A673 (cell line): ENCODE data around the gene STUM. TPM values are rescaled to one million over a fixed set of nuclear protein-coding genes. Genes with fewer than 3 reads are reported as not detected.

Experiments
- BruUV-seq: library from RNA; stranded (reverse); fragments of 400-500 nt; replicated peaks from 2 replicates; lab custom pipeline; 2021; lab: Mats Ljungman, UMichigan
- CTCF ChIA-PET: fragments of 300-600 bp; sonication (Branson Sonifier 250); formaldehyde crosslinking; loops from one replicate; lab custom pipeline; 2022; ENCODE audit warnings: antibody characterized with exemption; lab: Charles Lee
- POLR2A ChIA-PET: fragments of 300-600 bp; sonication (Branson Sonifier 250); formaldehyde crosslinking; loops from one replicate; lab custom pipeline; 2022; ENCODE audit warnings: antibody characterized with exemption; ENCODE audit not compliant: low non-redundant PET; lab: Charles Lee
- DNase-seq: peaks from one replicate; pipeline ENCODE4 v3.0.0-alpha.2; 2015; ENCODE audit warnings: low spot score
- H3K27ac ChIP-seq: fragments of 200-600 bp; sonication (generic); 2 replicates; pipeline ENCODE4 v1.5.1; 2016; ENCODE audit warnings: mixed run types, low read depth, mild to moderate bottlenecking, mixed read lengths, antibody characterized with exemption, low read length; ENCODE audit not compliant: poor library complexity, severe bottlenecking
- H3K27me3 ChIP-seq: fragments of 200-600 bp; sonication (generic); replicated peaks from 2 replicates; pipeline ENCODE4 v1.6.1; 2017; ENCODE audit warnings: mixed run types, low read depth, mild to moderate bottlenecking, mixed read lengths, antibody characterized with exemption, low read length; ENCODE audit not compliant: insufficient read depth, poor library complexity
- H3K36me3 ChIP-seq: fragments of 200-600 bp; sonication (generic); 2 replicates; pipeline ENCODE4 v1.6.1; 2016; ENCODE audit warnings: mixed run types, mild to moderate bottlenecking, mixed read lengths, antibody characterized with exemption, low read length; ENCODE audit not compliant: insufficient read depth, poor library complexity, severe bottlenecking
- H3K4me1 ChIP-seq: fragments of 200-600 bp; sonication (generic); 2 replicates; pipeline ENCODE4 v1.6.1; 2017; ENCODE audit warnings: mixed run types, mild to moderate bottlenecking, mixed read lengths, antibody characterized with exemption, low read length; ENCODE audit not compliant: insufficient read depth, poor library complexity, severe bottlenecking
- H3K4me3 ChIP-seq: fragments of 200-600 bp; sonication (generic); 2 replicates; pipeline ENCODE4 v1.5.1; 2016; ENCODE audit warnings: low read depth, mixed run types, mild to moderate bottlenecking, mixed read lengths, low read length; ENCODE audit not compliant: poor library complexity, severe bottlenecking
- H3K9me3 ChIP-seq: fragments of 200-600 bp; sonication (generic); 2 replicates; pipeline ENCODE4 v1.6.1; 2016; ENCODE audit warnings: mixed run types, low read depth, mild to moderate bottlenecking, mixed read lengths, antibody characterized with exemption, low read length; ENCODE audit not compliant: poor library complexity, severe bottlenecking
- EZH2 ChIP-seq: fragments of 200-600 bp; sonication (generic); IDR thresholded peaks from 2 replicates; pipeline ENCODE4 v1.6.1; 2017; ENCODE audit warnings: borderline replicate concordance, low read depth, mild to moderate bottlenecking, mixed read lengths, antibody characterized with exemption, low read length; ENCODE audit not compliant: poor library complexity, severe bottlenecking
- intact Hi-C: fragments of 100-400 bp; cut with micrococcal nuclease; formaldehyde crosslinking; loops from one replicate; pipeline ENCODE4 v1.10.0; 2022; ENCODE audit not compliant: unreplicated experiment
- total RNA-seq: library from RNA; stranded (reverse); gene quantifications from 2 replicates; pipeline ENCODE4 v1.2.3, GENCODE V29; 2021
- TF ChIP-seq, protein P1 (sequence below): fragments of 300-800, 200-600 bp; sonication (generic); conservative IDR thresholded peaks from 2 replicates; pipeline ENCODE4 v1.5.1; 2017; ENCODE audit warnings: low read depth, mild to moderate bottlenecking, antibody characterized with exemption, low read length, moderate library complexity, mixed read lengths

Gene STUM
- total RNA-seq, 1 experiment from 2014 or later = 0.54 TPM

DNA sequence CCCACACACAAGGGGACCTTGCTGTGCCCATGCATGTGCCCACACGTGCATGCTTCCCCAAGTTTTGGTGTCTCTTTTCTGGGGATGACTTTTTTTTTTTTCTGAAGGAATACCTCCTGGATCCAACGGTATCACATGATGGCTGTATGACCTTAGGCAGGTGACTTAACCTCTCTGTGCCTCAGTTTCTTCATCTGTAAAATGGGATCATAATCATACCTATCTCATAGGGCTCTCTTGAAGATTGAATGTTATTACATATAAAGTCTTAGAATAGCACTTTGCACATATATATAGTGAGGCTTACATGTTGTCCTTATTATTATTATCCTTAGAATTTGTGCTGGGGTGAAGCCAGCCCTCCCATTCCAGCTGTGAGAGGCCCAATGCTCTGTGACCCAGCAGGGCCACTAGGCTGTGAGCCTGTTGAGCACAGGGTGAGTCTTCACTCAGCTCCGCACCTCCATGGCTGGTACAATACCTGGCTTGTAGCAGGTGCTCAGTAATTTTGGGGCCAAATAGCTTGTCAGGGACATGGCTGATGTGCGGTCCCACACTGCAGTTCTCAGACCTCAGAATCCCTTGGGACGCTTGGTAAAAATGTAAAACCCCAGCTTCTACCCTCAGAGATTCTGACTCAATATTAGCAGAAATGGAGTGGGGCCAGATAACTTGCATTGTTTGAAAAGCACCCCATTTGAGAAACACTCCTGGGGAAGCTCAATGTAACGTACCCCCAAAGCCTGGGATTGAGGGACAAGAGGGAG, 20.6 kb downstream of the STUM start:
- peaks cover 9% of the 10 kb centered on the region for H3K27me3 ChIP-seq
- ChIA-PET CTCF (interaction anchor here (1.4 kb wide), 1 partner anchor 22 kb away, joined by 4 read pairs; no protein-coding TSS in a partner anchor), POLR2A (no interaction called here)
- no TSS peak for BruUV-seq
- no peaks in the 10 kb centered on the region for H3K36me3 ChIP-seq
- no peak overlapping the region for H3K27ac ChIP-seq
- H3K4me3 ChIP-seq = no peak overlapping the region
- intact Hi-C loops = no loop called here
- H3K4me1 ChIP-seq = no peaks in the 10 kb centered on the region
- no peaks in the 10 kb centered on the region for H3K9me3 ChIP-seq
- TF ChIP-seq, protein P1, sequence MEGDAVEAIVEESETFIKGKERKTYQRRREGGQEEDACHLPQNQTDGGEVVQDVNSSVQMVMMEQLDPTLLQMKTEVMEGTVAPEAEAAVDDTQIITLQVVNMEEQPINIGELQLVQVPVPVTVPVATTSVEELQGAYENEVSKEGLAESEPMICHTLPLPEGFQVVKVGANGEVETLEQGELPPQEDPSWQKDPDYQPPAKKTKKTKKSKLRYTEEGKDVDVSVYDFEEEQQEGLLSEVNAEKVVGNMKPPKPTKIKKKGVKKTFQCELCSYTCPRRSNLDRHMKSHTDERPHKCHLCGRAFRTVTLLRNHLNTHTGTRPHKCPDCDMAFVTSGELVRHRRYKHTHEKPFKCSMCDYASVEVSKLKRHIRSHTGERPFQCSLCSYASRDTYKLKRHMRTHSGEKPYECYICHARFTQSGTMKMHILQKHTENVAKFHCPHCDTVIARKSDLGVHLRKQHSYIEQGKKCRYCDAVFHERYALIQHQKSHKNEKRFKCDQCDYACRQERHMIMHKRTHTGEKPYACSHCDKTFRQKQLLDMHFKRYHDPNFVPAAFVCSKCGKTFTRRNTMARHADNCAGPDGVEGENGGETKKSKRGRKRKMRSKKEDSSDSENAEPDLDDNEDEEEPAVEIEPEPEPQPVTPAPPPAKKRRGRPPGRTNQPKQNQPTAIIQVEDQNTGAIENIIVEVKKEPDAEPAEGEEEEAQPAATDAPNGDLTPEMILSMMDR = no peak
- no peak for TF ChIP-seq EZH2
- no peak for DNase-seq

DNA sequence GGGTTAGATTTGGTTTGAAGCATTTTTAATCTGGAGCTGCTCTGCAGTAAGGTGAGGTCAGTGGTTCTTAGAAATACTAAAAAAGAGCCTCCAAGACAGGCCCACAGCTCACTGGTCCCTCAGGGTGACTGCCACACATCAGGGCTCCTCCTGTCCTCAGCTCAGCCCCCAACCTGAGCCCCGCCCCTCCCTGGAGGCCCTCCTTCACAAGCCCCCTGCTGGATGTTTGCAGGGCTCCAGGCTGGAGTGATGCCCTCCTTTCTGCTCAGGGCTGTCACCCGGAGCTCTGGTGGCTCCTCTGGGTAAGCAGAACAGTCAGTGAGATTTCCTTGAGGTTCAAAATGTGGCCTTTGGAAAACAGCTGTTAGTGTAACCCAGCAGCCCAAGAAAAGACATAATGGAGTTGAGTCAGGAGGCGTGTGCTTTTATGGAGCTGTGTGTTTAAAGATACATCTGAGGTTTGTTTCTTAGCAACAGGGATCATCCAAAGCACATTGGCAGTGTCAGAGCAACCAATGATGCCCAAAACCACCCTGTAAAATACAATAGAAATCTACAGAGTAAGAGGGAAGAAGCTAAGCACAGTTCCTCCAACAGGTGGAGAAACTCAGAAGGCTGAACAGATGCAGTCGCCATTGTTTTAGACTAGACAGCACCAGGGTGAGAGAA, 21.4 kb downstream of the STUM start:
- Histone ChIP-seq H3K27ac (no peak overlapping the region), H3K4me1 (no peaks in the 10 kb centered on the region), H3K36me3 (no peaks in the 10 kb centered on the region), H3K27me3 (peaks cover 9% of the 10 kb centered on the region), H3K4me3 (no peak overlapping the region), H3K9me3 (no peaks in the 10 kb centered on the region)
- ChIA-PET CTCF (interaction anchor here (1.4 kb wide), 1 partner anchor 23 kb away, joined by 4 read pairs; no protein-coding TSS in a partner anchor), POLR2A (no interaction called here)
- TF ChIP-seq, protein P1 = peak; percentile 48
- no peak for TF ChIP-seq EZH2
- BruUV-seq = no TSS peak
- intact Hi-C loops = no loop called here
- DNase-seq = peak; percentile 59

DNA sequence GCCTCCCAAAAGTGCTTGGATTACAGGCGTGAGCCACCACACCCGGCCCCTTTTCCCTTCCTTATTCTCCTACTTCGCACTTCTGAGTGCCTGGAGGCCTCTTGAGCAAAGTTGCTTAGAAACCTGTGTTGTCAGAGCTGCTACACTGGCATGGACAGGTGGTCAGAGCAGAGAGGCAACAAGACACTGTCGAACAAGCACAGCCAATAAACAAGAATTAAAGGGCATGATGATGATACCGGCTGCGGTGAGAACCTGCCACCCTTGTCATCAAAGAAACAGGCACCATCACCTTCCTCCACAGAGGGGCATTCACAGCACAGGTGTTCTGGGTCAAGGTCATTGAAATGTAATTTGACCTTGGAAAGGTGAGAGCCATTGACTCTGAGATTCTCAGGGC, 23.3 kb downstream of the STUM start:
- DNase-seq = no peak
- no peak for TF ChIP-seq EZH2
- TF ChIP-seq, protein P1 = no peak
- H3K4me3 ChIP-seq = no peak overlapping the region
- ChIA-PET CTCF (no interaction called here), POLR2A (no interaction called here)
- no peak overlapping the region for H3K27ac ChIP-seq
- H3K27me3 ChIP-seq = peaks cover under 1% of the 10 kb centered on the region
- BruUV-seq = no TSS peak
- no peaks in the 10 kb centered on the region for H3K4me1 ChIP-seq
- intact Hi-C loops = no loop called here
- H3K36me3 ChIP-seq = no peaks in the 10 kb centered on the region
- H3K9me3 ChIP-seq = no peaks in the 10 kb centered on the region
